Neural cell (in vitro differentiated cells): ENCODE data around the gene SUFU. TPM values are rescaled to one million over a fixed set of nuclear protein-coding genes. Genes with fewer than 3 reads are reported as not detected.

Experiments used
- H2AFZ ChIP-seq: fragments of 200-600, 300-800 bp; sonication (generic), shearing (Covaris generic); 2 replicates; pipeline ENCODE4 v1.6.0; 2014; ENCODE audit warnings: low read depth, mild to moderate bottlenecking, antibody characterized with exemption, low read length, moderate library complexity
- H3F3A ChIP-seq: fragments of 200-600 bp; shearing (Covaris generic); 2 replicates; pipeline ENCODE4 v1.6.1; 2016; ENCODE audit warnings: mild to moderate bottlenecking, moderate library complexity, mixed read lengths, antibody characterized with exemption, low read length; ENCODE audit not compliant: insufficient read depth, poor library complexity, severe bottlenecking
- H3K27ac ChIP-seq: fragments of 200-600, 300-800 bp; sonication (generic), shearing (Covaris generic); 2 replicates; pipeline ENCODE4 v1.5.1; 2014; ENCODE audit warnings: mild to moderate bottlenecking, low read length, moderate library complexity
- H3K27me3 ChIP-seq: fragments of 300-800, 200-600 bp; sonication (generic), shearing (Covaris generic); 2 replicates; pipeline ENCODE4 v1.6.0; 2014; ENCODE audit warnings: mild to moderate bottlenecking, low read depth, low read length, moderate library complexity; ENCODE audit not compliant: insufficient read depth
- H3K36me3 ChIP-seq: fragments of 300-800, 200-600 bp; sonication (generic), shearing (Covaris generic); 2 replicates; pipeline ENCODE4 v1.5.1; 2014; ENCODE audit warnings: mild to moderate bottlenecking, antibody characterized with exemption, low read length, moderate library complexity; ENCODE audit not compliant: insufficient read depth
- H3K4me2 ChIP-seq: fragments of 300-800, 200-600 bp; sonication (generic), shearing (Covaris generic); 2 replicates; pipeline ENCODE4 v1.6.0; 2014; ENCODE audit warnings: mild to moderate bottlenecking, low read length
- H3K4me3 ChIP-seq: fragments of 300-800, 200-600 bp; sonication (generic), shearing (Covaris generic); 2 replicates; pipeline ENCODE4 v1.5.1; 2014; ENCODE audit warnings: mild to moderate bottlenecking, low read length, moderate library complexity
- H3K79me2 ChIP-seq: fragments of 200-600 bp; shearing (Covaris generic); replicated peaks from 2 replicates; pipeline ENCODE4 v1.6.0; 2014; ENCODE audit warnings: mild to moderate bottlenecking, low read length, moderate library complexity; ENCODE audit not compliant: insufficient read depth
- H3K9ac ChIP-seq: fragments of 300-800, 200-600 bp; sonication (generic), shearing (Covaris generic); 2 replicates; pipeline ENCODE4 v1.6.1; 2016; ENCODE audit warnings: mild to moderate bottlenecking, low read length, mixed read lengths
- H3K9me2 ChIP-seq: fragments of 200-600 bp; shearing (Covaris generic); 2 replicates; pipeline ENCODE4 v1.6.1; 2016; ENCODE audit warnings: mild to moderate bottlenecking, low read length, mixed read lengths; ENCODE audit not compliant: insufficient read depth
- H3K9me3 ChIP-seq: fragments of 200-600, 300-800 bp; sonication (generic), shearing (Covaris generic); 2 replicates; pipeline ENCODE4 v1.6.1; 2016; ENCODE audit warnings: mild to moderate bottlenecking, mixed run types, low read length, moderate library complexity, mixed read lengths
- H4K20me1 ChIP-seq: fragments of 200-600 bp; shearing (Covaris generic); 2 replicates; pipeline ENCODE4 v1.6.1; 2016; ENCODE audit warnings: mild to moderate bottlenecking, mixed run types; ENCODE audit not compliant: insufficient read depth
- CTCF ChIP-seq: fragments of 450-650 bp; IDR thresholded peaks from 2 replicates; pipeline ENCODE4 v1.5.1; 2014; ENCODE audit warnings: antibody characterized with exemption, mild to moderate bottlenecking, moderate library complexity; ENCODE audit not compliant: poor library complexity, severe bottlenecking
- EP300 ChIP-seq: fragments of 450-650 bp; conservative IDR thresholded peaks from 2 replicates; pipeline ENCODE4 v1.6.1; 2014; ENCODE audit warnings: antibody characterized with exemption, mild to moderate bottlenecking, moderate library complexity; ENCODE audit not compliant: poor library complexity, severe bottlenecking
- EZH2 ChIP-seq: fragments of 200-600, 300-800 bp; shearing (Covaris generic), sonication (generic); IDR thresholded peaks from 2 replicates; pipeline ENCODE4 v1.6.1; 2014; ENCODE audit warnings: antibody characterized with exemption, low read length, borderline replicate concordance, mild to moderate bottlenecking; ENCODE audit not compliant: insufficient read depth, poor library complexity, severe bottlenecking
- MXI1 ChIP-seq: fragments of 450-650 bp; conservative IDR thresholded peaks from 2 replicates; pipeline ENCODE4 v1.6.1; 2014; ENCODE audit warnings: antibody characterized with exemption, mild to moderate bottlenecking; ENCODE audit not compliant: poor library complexity, severe bottlenecking
- POLR2AphosphoS5 ChIP-seq: IDR thresholded peaks from 2 replicates; pipeline ENCODE4 v1.6.1; 2012
- RAD21 ChIP-seq: fragments of 450-650 bp; conservative IDR thresholded peaks from 2 replicates; pipeline ENCODE4 v1.6.1; 2014; ENCODE audit warnings: antibody characterized with exemption, mild to moderate bottlenecking, moderate library complexity
- REST ChIP-seq: IDR thresholded peaks from 2 replicates; pipeline ENCODE4 v1.6.1; 2012; ENCODE audit warnings: borderline replicate concordance
- SMC3 ChIP-seq: fragments of 450-650 bp; conservative IDR thresholded peaks from 2 replicates; pipeline ENCODE4 v1.6.1; 2014; ENCODE audit warnings: antibody characterized with exemption, mild to moderate bottlenecking, moderate library complexity; ENCODE audit not compliant: poor library complexity
- TAF1 ChIP-seq: IDR thresholded peaks from 2 replicates; pipeline ENCODE4 v1.6.1; 2012; ENCODE audit warnings: low read depth
- polyA plus RNA-seq: library from polyadenylated mRNA; depleted of rRNA; stranded (reverse); fragments of >200 nt; gene quantifications from 2 replicates; pipeline ENCODE4 v1.2.3, GENCODE V29; 2014

Gene SUFU
- polyA plus RNA-seq, 1 donor from 2014 or later, result 4.8 TPM

GRCh38 chr10:102545265-102545871 is 41.6 kb downstream of the SUFU start:
- Histone ChIP-seq H3F3A (no peaks in the 10 kb centered on the region), H2AFZ (no peak overlapping the region), H4K20me1 (no peaks in the 10 kb centered on the region), H3K9ac (no peak overlapping the region), H3K79me2 (no peaks in the 10 kb centered on the region), H3K9me2 (no peaks in the 10 kb centered on the region), H3K27me3 (no peaks in the 10 kb centered on the region), H3K4me3 (no peak overlapping the region), H3K4me2 (no peak overlapping the region), H3K36me3 (no peaks in the 10 kb centered on the region), H3K9me3 (no peaks in the 10 kb centered on the region), H3K27ac (no peak overlapping the region)
- TF ChIP-seq EP300 (no peak), TAF1 (no peak), POLR2AphosphoS5 (no peak), CTCF (no peak), MXI1 (no peak)

- no peaks in the 10 kb centered on the region for H4K20me1 ChIP-seq
- TF ChIP-seq EZH2 (no peak), SMC3 (no peak), EP300 (no peak), REST (no peak), MXI1 (no peak), RAD21 (no peak), CTCF (no peak), POLR2AphosphoS5 (no peak), TAF1 (no peak)
- H3K27ac ChIP-seq, result no peak overlapping the region
- H3K27me3 ChIP-seq, result no peaks in the 10 kb centered on the region
- H3K9me3 ChIP-seq, result no peaks in the 10 kb centered on the region
- no peaks in the 10 kb centered on the region for H3K9me2 ChIP-seq
- no peaks in the 10 kb centered on the region for H3K79me2 ChIP-seq
- H3K36me3 ChIP-seq, result no peaks in the 10 kb centered on the region
- no peak overlapping the region for H3K4me3 ChIP-seq
- no peaks in the 10 kb centered on the region for H3F3A ChIP-seq
- H3K4me2 ChIP-seq, result no peak overlapping the region
- no peak overlapping the region for H2AFZ ChIP-seq
- H3K9ac ChIP-seq, result no peak overlapping the region
These were observed 42.2 kb downstream of the SUFU start for GRCh38 chr10:102545997-102546396.
